NB4 (cell line): ENCODE results near the gene ZBTB3.

Experiments used
- MAX ChIP-seq: IDR thresholded peaks from 2 replicates; pipeline ENCODE4 v1.6.1; 2011; ENCODE audit warnings: low read depth, low read length
- MYC ChIP-seq: IDR thresholded peaks from 2 replicates; pipeline ENCODE4 v1.6.1; 2011; ENCODE audit warnings: low read depth, low read length
- POLR2A ChIP-seq: IDR thresholded peaks from 2 replicates; pipeline ENCODE4 v1.6.1; 2011; ENCODE audit warnings: mild to moderate bottlenecking; ENCODE audit not compliant: insufficient read length; ENCODE audit errors: extremely low read depth
- TF ChIP-seq, protein P1 (sequence below): IDR thresholded peaks from one replicate; pipeline ENCODE4 v1.5.1; 2012; ENCODE audit warnings: low read depth, low read length

- TF ChIP-seq, protein P1, sequence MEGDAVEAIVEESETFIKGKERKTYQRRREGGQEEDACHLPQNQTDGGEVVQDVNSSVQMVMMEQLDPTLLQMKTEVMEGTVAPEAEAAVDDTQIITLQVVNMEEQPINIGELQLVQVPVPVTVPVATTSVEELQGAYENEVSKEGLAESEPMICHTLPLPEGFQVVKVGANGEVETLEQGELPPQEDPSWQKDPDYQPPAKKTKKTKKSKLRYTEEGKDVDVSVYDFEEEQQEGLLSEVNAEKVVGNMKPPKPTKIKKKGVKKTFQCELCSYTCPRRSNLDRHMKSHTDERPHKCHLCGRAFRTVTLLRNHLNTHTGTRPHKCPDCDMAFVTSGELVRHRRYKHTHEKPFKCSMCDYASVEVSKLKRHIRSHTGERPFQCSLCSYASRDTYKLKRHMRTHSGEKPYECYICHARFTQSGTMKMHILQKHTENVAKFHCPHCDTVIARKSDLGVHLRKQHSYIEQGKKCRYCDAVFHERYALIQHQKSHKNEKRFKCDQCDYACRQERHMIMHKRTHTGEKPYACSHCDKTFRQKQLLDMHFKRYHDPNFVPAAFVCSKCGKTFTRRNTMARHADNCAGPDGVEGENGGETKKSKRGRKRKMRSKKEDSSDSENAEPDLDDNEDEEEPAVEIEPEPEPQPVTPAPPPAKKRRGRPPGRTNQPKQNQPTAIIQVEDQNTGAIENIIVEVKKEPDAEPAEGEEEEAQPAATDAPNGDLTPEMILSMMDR: no peak
- TF ChIP-seq POLR2A (no peak), MAX (no peak), MYC (no peak)
Measured at GRCh38 chr11:62755086-62755615, 1.2 kb upstream of the ZBTB3 start.
